Osteoblast (primary cell): ENCODE data around the gene ANTXR1. TPM values are rescaled to one million over a fixed set of nuclear protein-coding genes. Genes with fewer than 3 reads are reported as not detected.

Experiments used
- DNase-seq: peaks from one replicate; pipeline ENCODE4 v3.0.0; 2011; ENCODE audit warnings: low spot score, mixed read lengths; ENCODE audit not compliant: insufficient read length; ENCODE audit errors: missing footprints
- H2AFZ ChIP-seq: 2 replicates; pipeline ENCODE4 v1.6.0; 2011; ENCODE audit warnings: mild to moderate bottlenecking, low read length
- H3K27ac ChIP-seq: 2 replicates; pipeline ENCODE4 v1.5.1; 2011; ENCODE audit warnings: mild to moderate bottlenecking, low read depth, low read length, moderate library complexity
- H3K27me3 ChIP-seq: 2 replicates; pipeline ENCODE4 v1.6.0; 2012; ENCODE audit warnings: mild to moderate bottlenecking, control low read depth, inconsistent platforms, low read length, moderate library complexity; ENCODE audit not compliant: insufficient read depth
- H3K36me3 ChIP-seq: 2 replicates; pipeline ENCODE4 v1.5.1; 2011; ENCODE audit warnings: mild to moderate bottlenecking, low read length, control low read depth, moderate library complexity; ENCODE audit not compliant: insufficient read depth
- H3K4me1 ChIP-seq: 2 replicates; pipeline ENCODE4 v1.5.1; 2011; ENCODE audit warnings: mild to moderate bottlenecking, low read length, control low read depth, moderate library complexity; ENCODE audit not compliant: insufficient read depth
- H3K4me2 ChIP-seq: 2 replicates; pipeline ENCODE4 v1.6.0; 2011; ENCODE audit warnings: mild to moderate bottlenecking, low read length; ENCODE audit not compliant: insufficient read depth
- H3K4me3 ChIP-seq: fragments of 200-600 bp; sonication (generic); 3 replicates; pipeline ENCODE4 v1.5.1; 2012; ENCODE audit warnings: mild to moderate bottlenecking, low read length, inconsistent platforms; ENCODE audit not compliant: insufficient read depth
- H3K79me2 ChIP-seq: 2 replicates; pipeline ENCODE4 v1.6.0; 2012; ENCODE audit warnings: mild to moderate bottlenecking, low read length, control low read depth, inconsistent platforms; ENCODE audit not compliant: insufficient read depth
- H3K9me3 ChIP-seq: 2 replicates; pipeline ENCODE4 v1.5.1; 2011; ENCODE audit warnings: low read depth, low read length, control low read depth
- H4K20me1 ChIP-seq: 2 replicates; pipeline ENCODE4 v1.6.0; 2012; ENCODE audit warnings: mild to moderate bottlenecking, low read length, control low read depth; ENCODE audit not compliant: insufficient read depth
- total RNA-seq: library from RNA; depleted of rRNA; stranded (reverse); fragments of >200 nt; gene quantifications from 2 replicates; pipeline ENCODE4 v1.2.3, GENCODE V29; 2012
- TF ChIP-seq, protein P1 (sequence below): IDR thresholded peaks from 2 replicates; pipeline ENCODE4 v1.5.1; 2011; ENCODE audit warnings: mild to moderate bottlenecking, low read depth, low read length, moderate library complexity; ENCODE audit errors: extremely low read depth

Gene ANTXR1
- total RNA-seq, 1 donor: 123 TPM

DNA sequence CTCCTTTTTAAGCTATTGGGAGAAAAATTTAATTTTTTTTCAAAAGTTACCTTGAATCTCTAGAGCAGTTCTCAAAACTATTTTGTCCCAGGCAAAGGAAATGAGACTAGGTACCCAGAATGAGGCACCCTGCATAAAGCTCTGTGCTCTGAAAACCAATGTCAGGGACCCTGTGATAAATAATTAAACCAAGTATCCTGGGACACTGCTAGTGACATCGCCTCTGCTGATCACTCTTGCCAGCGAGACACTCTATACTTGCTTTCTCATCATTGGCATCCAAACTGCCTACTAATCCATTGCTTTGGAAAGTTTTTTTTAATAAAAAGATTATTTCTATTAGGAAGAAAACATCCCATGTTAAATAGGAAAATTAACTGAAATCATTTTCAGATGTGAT is 37.1 kb upstream of the ANTXR1 start:
- Histone ChIP-seq H3K4me1 (peaks cover 34% of the 10 kb centered on the region), H3K27ac (no peak overlapping the region), H2AFZ (no peak overlapping the region), H3K27me3 (no peaks in the 10 kb centered on the region), H3K4me2 (peak overlapping the region; percentile 35), H4K20me1 (no peaks in the 10 kb centered on the region), H3K79me2 (no peaks in the 10 kb centered on the region), H3K36me3 (no peaks in the 10 kb centered on the region), H3K9me3 (no peaks in the 10 kb centered on the region), H3K4me3 (no peak overlapping the region)
- DNase-seq: no peak
- TF ChIP-seq, protein P1, sequence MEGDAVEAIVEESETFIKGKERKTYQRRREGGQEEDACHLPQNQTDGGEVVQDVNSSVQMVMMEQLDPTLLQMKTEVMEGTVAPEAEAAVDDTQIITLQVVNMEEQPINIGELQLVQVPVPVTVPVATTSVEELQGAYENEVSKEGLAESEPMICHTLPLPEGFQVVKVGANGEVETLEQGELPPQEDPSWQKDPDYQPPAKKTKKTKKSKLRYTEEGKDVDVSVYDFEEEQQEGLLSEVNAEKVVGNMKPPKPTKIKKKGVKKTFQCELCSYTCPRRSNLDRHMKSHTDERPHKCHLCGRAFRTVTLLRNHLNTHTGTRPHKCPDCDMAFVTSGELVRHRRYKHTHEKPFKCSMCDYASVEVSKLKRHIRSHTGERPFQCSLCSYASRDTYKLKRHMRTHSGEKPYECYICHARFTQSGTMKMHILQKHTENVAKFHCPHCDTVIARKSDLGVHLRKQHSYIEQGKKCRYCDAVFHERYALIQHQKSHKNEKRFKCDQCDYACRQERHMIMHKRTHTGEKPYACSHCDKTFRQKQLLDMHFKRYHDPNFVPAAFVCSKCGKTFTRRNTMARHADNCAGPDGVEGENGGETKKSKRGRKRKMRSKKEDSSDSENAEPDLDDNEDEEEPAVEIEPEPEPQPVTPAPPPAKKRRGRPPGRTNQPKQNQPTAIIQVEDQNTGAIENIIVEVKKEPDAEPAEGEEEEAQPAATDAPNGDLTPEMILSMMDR: no peak

DNA sequence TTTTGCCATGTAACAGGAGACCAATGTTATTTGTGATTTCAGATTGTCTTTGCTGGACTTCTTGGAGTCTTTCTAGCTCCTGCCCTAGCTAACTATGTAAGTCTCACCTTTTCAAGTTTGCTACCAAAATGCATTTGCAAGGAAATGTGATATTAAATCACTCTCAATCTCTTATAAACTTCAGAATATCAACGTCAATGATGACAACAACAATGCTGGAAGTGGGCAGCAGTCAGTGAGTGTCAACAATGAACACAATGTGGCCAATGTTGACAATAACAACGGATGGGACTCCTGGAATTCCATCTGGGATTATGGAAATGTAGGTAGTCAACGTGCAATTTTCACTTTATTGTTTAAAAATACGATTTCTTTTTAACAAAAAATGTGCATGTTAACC is 35.5 kb upstream of the ANTXR1 start:
- DNase-seq: no peak
- no peaks in the 10 kb centered on the region for H3K9me3 ChIP-seq
- peaks cover 20% of the 10 kb centered on the region for H3K4me1 ChIP-seq
- H2AFZ ChIP-seq: no peak overlapping the region
- no peaks in the 10 kb centered on the region for H4K20me1 ChIP-seq
- H3K4me2 ChIP-seq: no peak overlapping the region
- no peak overlapping the region for H3K4me3 ChIP-seq
- no peaks in the 10 kb centered on the region for H3K79me2 ChIP-seq
- no peaks in the 10 kb centered on the region for H3K27me3 ChIP-seq
- no peaks in the 10 kb centered on the region for H3K36me3 ChIP-seq
- no peak overlapping the region for H3K27ac ChIP-seq
- TF ChIP-seq, protein P1: no peak

DNA sequence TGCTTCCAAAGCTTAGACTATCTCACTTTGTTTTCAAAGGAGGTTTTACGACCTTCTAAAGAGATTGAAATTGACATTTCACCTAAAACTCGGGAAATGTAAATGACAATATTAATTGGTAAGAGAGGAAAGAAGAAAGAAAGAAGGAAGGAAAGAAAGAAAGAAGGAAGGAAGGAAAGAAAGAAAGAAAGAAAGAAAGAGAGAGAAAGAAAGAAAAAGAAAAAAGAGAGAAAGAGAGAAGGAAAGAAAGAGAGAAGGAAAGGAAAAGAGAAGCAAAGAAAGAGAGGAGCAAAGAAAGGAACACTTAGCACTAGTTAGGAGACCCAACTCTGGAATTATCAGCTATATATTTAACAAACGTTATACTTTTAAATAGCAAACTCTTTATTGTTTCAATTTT is 34.9 kb upstream of the ANTXR1 start:
- Histone ChIP-seq H3K4me2 (no peak overlapping the region), H3K27ac (no peak overlapping the region), H3K27me3 (no peaks in the 10 kb centered on the region), H2AFZ (no peak overlapping the region), H3K4me1 (peaks cover 15% of the 10 kb centered on the region), H3K36me3 (no peaks in the 10 kb centered on the region), H3K4me3 (no peak overlapping the region), H4K20me1 (no peaks in the 10 kb centered on the region), H3K9me3 (no peaks in the 10 kb centered on the region), H3K79me2 (no peaks in the 10 kb centered on the region)
- DNase-seq: no peak
- TF ChIP-seq, protein P1: no peak

DNA sequence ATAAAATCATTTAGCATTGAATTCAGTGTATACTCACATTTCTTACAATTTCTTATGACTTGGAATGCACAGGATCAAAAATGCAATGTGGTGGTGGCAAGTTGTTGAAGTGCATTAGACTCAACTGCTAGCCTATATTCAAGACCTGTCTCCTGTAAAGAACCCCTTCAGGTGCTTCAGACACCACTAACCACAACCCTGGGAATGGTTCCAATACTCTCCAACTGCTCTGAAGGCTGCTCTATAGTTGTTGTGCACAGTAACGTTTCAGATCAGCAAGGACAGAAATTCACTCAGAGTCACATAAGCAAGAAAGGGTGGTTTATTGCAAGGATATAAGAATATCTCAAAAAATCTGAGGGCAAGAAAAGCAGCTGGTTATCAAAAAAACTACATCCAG is 32.0 kb upstream of the ANTXR1 start:
- Histone ChIP-seq H3K36me3 (no peaks in the 10 kb centered on the region), H3K4me2 (no peak overlapping the region), H3K27me3 (no peaks in the 10 kb centered on the region), H3K4me1 (no peaks in the 10 kb centered on the region), H3K27ac (no peak overlapping the region), H4K20me1 (no peaks in the 10 kb centered on the region), H3K4me3 (no peak overlapping the region), H2AFZ (no peak overlapping the region), H3K79me2 (no peaks in the 10 kb centered on the region), H3K9me3 (no peaks in the 10 kb centered on the region)
- DNase-seq: no peak
- TF ChIP-seq, protein P1: no peak
